ENCODE results near the gene GEMIN4. TPM values are rescaled to one million over a fixed set of nuclear protein-coding genes. Genes with fewer than 3 reads are reported as not detected.

GEMIN4 gene
- total RNA-seq, 1 donor from 2014 or later: 30.5 TPM

DNA sequence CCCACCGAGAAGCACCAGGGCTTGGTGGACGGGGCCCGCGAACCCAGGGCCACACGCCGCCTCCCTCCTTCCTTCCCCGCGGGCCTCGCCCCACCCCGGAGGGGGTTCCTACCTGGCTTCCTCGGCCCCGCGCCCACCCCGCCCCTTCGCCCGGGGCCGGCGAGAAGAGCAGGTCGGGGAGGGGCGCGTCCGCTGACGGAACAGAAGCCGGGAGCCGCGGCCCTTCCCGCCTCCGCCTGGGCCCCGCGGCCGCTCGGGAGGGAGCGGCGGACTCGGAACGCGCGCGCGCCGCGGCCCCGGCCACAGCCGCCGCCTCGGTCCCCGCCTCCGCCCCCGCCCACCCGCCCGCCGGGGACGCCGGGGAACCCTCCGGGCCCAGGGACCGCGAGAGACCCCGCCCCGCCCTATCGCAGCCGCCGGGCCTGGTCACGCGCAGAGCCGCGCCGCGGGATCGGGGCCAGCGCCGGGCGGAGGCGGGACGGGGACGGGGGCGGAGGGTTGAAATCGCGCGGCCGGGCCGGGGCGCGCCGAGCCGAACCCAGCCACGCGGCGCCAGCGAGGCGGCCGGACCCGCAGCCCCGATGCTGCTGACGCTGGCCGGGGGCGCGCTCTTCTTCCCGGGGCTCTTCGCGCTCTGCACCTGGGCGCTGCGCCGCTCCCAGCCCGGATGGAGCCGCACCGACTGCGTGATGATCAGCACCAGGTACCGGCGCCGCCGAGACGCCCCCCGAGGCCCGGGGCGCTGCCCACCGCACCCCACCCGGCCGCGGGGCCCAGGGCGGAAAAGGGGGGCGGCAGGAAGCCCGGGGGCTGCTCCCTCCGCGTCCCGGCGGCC lies 19.8 kb downstream of the GEMIN4 start, which contains the start of gene TLCD3A:
Gene TLCD3A, plus strand, starts transcription at position 530 of the 835 bp plus-strand sequence. Its CDS starts 52 bp downstream, at position 582.
- TF ChIP-seq, protein P1, sequence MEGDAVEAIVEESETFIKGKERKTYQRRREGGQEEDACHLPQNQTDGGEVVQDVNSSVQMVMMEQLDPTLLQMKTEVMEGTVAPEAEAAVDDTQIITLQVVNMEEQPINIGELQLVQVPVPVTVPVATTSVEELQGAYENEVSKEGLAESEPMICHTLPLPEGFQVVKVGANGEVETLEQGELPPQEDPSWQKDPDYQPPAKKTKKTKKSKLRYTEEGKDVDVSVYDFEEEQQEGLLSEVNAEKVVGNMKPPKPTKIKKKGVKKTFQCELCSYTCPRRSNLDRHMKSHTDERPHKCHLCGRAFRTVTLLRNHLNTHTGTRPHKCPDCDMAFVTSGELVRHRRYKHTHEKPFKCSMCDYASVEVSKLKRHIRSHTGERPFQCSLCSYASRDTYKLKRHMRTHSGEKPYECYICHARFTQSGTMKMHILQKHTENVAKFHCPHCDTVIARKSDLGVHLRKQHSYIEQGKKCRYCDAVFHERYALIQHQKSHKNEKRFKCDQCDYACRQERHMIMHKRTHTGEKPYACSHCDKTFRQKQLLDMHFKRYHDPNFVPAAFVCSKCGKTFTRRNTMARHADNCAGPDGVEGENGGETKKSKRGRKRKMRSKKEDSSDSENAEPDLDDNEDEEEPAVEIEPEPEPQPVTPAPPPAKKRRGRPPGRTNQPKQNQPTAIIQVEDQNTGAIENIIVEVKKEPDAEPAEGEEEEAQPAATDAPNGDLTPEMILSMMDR (IDR thresholded peaks at IDR 0.05): no peak
- intact Hi-C loops (cut with micrococcal nuclease): loop anchor here (1.0 to 2.0 kb wide), 3 partner anchors 8 to 21 kb away; partner anchors contain the start of genes GEMIN4 and VPS53
- Mint-ChIP-seq H3K36me3 (ENCODE audit: low read depth) (no peaks in the 10 kb centered on the region), H3K9me3 (no peaks in the 10 kb centered on the region), H3K4me1 (peaks cover 6% of the 10 kb centered on the region), H3K27ac (no peak within 1 kb of the TSS), H3K4me3 (peak within 1 kb of the TSS; percentile 87), H3K27me3 (no peaks in the 10 kb centered on the region)
- ChIA-PET CTCF (interaction anchor here (1.0 kb wide), 1 partner anchor 19 kb away, joined by 3 read pairs; no protein-coding TSS in a partner anchor), POLR2A (no interaction called here)
- peak; percentile 63 for ATAC-seq (ENCODE audit: low read depth)
- peak; percentile 50 for DNase-seq

DNA sequence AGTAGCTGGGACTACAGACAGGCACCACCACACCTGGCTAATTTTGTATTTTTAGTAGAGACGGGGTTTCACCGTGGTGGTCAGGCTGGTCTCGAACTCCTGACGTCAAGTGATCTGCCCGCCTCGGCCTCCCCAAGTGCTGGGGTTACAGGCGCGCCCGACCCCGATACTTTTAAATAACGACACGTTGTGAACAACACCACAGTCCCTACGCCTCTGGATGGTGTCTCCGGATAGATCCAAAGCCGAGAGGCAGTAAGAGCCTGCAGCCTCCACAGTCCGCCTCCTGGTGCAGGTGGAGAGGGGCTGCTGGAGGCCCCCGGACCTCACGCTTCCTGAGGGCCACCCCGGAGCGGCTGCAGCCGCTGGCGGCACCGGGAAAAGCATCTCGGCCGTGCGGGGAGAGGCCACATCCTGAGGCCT lies 20.4 kb downstream of the GEMIN4 start:
- ChIA-PET CTCF (no interaction called here), POLR2A (interaction anchor here (1.2 kb wide), 1 partner anchor 17 kb away, joined by 4 read pairs; the partner anchor contains the start of gene VPS53)
- Mint-ChIP-seq H3K27me3 (no peaks in the 10 kb centered on the region), H3K4me1 (peaks cover 6% of the 10 kb centered on the region), H3K27ac (no peak overlapping the region), H3K36me3 (ENCODE audit: low read depth) (no peaks in the 10 kb centered on the region), H3K9me3 (no peaks in the 10 kb centered on the region), H3K4me3 (peak overlapping the region; percentile 76)
- TF ChIP-seq, protein P1 (IDR thresholded peaks at IDR 0.05): no peak
- ATAC-seq (ENCODE audit: low read depth): peak; percentile 6
- no peak for DNase-seq
- intact Hi-C loops (cut with micrococcal nuclease): loop anchor here (1.0 to 2.0 kb wide), 3 partner anchors 9 to 21 kb away; partner anchors contain the start of genes GEMIN4 and VPS53

DNA sequence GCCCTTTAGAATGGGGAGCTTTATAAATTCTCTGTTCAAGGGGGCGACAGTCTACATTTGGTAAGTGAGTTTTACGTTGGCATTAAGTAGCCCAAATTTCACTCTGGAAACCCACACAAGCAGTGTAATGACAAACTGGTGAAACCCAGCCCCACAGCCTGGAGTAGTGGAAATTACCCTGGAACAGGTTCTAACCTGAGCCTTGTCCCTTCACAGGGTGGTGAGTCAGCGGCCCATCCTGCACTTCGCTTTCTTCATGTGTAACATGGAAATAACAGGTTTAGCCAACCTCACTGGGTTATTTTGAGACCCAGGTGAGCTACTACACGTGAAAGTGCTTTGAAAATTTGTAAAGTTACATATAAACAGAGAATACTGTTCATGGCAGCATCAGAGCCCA lies 23.2 kb downstream of the GEMIN4 start:
- H3K4me1 Mint-ChIP-seq: peaks cover 6% of the 10 kb centered on the region
- intact Hi-C loops (cut with micrococcal nuclease): no loop called here
- no peaks in the 10 kb centered on the region for H3K27me3 Mint-ChIP-seq
- ATAC-seq (ENCODE audit: low read depth) (no peak), DNase-seq (no peak)
- no peaks in the 10 kb centered on the region for H3K9me3 Mint-ChIP-seq
- no peaks in the 10 kb centered on the region for H3K36me3 Mint-ChIP-seq (ENCODE audit: low read depth)
- ChIA-PET CTCF (no interaction called here), POLR2A (interaction anchor here (0.5 kb wide), 1 partner anchor 14 kb away, joined by 4 read pairs; no protein-coding TSS in a partner anchor)
- TF ChIP-seq, protein P1 (IDR thresholded peaks at IDR 0.05): no peak
- no peak overlapping the region for H3K27ac Mint-ChIP-seq
- H3K4me3 Mint-ChIP-seq: no peak overlapping the region

DNA sequence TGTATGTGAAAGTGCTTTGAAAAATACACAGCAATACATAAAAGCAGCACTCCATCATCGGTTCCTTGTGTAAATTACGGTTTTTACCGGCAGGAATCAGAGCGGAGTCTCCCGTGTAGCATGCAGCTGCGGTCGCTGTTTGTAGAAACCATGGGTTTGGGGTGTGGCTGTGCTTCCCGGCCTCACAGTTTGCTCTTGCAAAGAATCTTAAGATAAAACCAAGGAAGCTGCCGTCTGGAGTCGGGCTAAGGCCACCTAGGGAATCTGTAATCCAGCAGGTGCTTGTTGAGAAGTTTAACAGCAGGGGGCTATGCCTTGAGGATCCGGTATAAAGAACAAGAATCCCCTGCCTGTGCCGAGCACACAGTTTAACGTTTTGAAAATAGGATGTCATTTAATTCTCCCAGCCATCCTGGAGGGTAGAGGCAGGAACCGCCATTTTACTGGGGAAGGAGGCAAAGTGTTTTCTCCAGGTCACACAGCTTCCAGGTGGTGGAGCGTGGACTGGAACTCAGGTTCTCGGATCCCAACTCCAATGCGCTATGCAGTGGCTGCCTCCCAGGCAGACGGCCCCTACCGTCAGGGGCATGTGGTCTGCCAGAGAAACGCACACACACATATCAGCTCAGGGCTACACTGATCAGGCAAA lies 25.7 kb downstream of the GEMIN4 start:
- ATAC-seq (ENCODE audit: low read depth): no peak
- no peaks in the 10 kb centered on the region for H3K36me3 Mint-ChIP-seq (ENCODE audit: low read depth)
- no peak overlapping the region for H3K4me3 Mint-ChIP-seq
- intact Hi-C loops (cut with micrococcal nuclease): no loop called here
- no peak for DNase-seq
- no peaks in the 10 kb centered on the region for H3K4me1 Mint-ChIP-seq
- TF ChIP-seq, protein P1 (IDR thresholded peaks at IDR 0.05): no peak
- H3K27me3 Mint-ChIP-seq: no peaks in the 10 kb centered on the region
- ChIA-PET CTCF (no interaction called here), POLR2A (no interaction called here)
- no peak overlapping the region for H3K27ac Mint-ChIP-seq
- H3K9me3 Mint-ChIP-seq: no peaks in the 10 kb centered on the region

DNA sequence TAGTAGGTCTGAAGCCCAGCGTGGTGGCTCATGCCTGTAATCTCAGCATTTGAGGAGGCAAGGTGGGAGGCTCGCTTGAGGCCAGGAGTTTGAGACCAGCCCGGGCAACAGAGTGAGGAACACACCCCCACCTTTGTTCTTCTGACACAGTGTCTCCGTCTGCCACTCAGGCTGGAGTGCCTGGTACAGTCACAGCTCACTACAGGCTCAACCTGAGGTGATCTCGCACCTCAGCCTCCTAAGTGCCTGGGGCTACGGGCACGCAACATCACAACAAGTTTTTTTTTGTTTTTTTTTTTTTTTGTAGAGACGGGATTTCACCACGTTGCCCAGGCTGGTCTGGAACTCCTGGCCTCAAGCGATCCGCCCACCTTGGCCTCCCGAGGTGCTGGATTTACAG lies 26.3 kb downstream of the GEMIN4 start:
- DNase-seq (no peak), ATAC-seq (ENCODE audit: low read depth) (no peak)
- CTCF ChIA-PET: no interaction called here
- Mint-ChIP-seq H3K4me1 (no peaks in the 10 kb centered on the region), H3K36me3 (ENCODE audit: low read depth) (no peaks in the 10 kb centered on the region), H3K4me3 (no peak overlapping the region), H3K27me3 (no peaks in the 10 kb centered on the region), H3K27ac (no peak overlapping the region), H3K9me3 (no peaks in the 10 kb centered on the region)
- TF ChIP-seq, protein P1 (IDR thresholded peaks at IDR 0.05): no peak
- POLR2A ChIA-PET: no interaction called here
- intact Hi-C loops (cut with micrococcal nuclease): no loop called here
